ENCODE data around the gene BLTP3A. TPM values are rescaled to one million over a fixed set of nuclear protein-coding genes. Genes with fewer than 3 reads are reported as not detected.

The BLTP3A gene, protein sequence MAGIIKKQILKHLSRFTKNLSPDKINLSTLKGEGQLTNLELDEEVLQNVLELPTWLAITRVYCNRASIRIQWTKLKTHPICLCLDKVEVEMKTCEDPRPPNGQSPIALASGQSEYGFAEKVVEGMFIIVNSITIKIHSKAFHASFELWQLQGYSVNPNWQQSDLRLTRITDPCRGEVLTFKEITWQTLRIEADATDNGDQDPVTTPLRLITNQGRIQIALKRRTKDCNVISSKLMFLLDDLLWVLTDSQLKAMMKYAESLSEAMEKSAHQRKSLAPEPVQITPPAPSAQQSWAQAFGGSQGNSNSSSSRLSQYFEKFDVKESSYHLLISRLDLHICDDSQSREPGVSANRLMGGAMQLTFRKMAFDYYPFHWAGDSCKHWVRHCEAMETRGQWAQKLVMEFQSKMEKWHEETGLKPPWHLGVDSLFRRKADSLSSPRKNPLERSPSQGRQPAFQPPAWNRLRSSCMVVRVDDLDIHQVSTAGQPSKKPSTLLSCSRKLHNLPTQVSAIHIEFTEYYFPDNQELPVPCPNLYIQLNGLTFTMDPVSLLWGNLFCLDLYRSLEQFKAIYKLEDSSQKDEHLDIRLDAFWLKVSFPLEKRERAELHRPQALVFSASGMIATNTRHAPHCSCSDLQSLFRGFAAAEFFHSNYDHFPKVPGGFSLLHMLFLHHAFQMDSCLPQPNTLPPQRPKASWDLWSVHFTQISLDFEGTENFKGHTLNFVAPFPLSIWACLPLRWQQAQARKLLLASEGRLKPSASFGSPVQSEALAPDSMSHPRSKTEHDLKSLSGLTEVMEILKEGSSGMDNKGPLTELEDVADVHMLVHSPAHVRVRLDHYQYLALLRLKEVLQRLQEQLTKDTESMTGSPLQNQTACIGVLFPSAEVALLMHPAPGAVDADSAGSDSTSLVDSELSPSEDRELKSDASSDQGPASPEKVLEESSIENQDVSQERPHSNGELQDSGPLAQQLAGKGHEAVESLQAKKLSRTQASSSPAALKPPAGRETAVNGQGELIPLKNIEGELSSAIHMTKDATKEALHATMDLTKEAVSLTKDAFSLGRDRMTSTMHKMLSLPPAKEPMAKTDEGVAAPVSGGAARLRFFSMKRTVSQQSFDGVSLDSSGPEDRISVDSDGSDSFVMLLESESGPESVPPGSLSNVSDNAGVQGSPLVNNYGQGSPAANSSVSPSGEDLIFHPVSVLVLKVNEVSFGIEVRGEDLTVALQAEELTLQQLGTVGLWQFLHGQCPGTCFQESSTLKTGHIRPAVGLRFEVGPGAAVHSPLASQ (N-terminal part only)
- 5.4 and 7.1 TPM in 2 replicates for total RNA-seq
- polyA plus RNA-seq: 3.3 and 5.0 TPM in 2 replicates
- polyA plus RNA-seq (2012): 2.6 and 3.3 TPM in 2 replicates
- 7.9 and 22.8 TPM in 2 replicates for polyA minus RNA-seq (ENCODE audit: low replicate concordance)

DNA sequence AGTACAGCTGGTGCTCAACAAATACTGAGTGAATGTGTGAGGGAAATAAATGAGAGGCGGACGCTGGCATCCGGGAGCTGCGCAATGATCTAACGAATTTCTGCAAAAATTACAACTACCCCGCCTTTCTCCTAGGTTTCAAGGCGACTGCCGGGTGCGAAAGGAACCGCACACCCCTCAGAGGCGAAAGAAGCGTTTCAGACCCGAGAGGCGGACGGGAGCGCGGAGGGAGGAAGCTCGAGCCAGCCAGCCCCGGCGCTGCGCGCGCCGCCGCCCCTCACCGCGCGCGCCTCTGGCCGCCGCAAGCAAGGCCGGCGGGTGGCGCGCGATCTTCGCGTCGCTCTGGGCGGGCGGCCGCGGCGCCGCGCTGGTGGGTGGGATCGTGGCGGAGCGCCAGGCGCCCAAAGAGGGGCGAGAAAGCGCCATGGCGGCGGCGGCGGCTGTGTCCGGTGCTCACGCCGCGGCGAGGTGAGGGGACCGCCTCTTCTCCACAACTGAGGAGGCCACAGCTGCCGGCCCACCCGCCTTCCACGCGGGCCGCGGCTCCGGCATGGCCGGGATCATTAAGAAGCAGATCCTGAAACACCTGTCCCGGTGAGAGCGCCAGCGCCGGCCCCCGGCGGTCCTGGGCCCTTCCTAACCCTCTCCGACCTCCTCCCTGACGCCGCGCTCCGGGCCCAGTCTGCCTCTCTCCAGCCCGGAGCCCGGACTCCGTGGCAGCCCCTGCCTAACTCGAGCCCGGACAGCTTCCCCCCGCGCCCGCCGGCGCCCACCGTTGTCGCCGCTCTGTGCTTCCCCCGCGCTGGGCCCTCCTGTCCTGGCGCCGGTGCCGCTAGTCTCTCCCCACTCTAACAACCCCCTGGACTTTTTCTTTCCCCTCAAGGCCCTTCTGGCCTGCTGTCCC, at the start of gene BLTP3A:
Gene BLTP3A (plus strand): TSS at position 383 of the 904 bp plus-strand sequence. CDS start 168 bp downstream, at position 551.
- peak within 1 kb of the TSS; percentile 72 to 79 (median 78) for H3K4me3 ChIP-seq (replicated peaks in 1 of 4; ENCODE audit: control extremely low read depth in 1 of 4, insufficient read depth in 1 of 4, low read depth in 3 of 4, low read length in 4 of 4)
- H3K9me3 ChIP-seq (ENCODE audit: control insufficient read depth, insufficient read depth, low read depth, low read length): no peaks in the 10 kb centered on the region
- H3K27me3 ChIP-seq (ENCODE audit: control insufficient read depth, insufficient read depth, low read length): no peaks in the 10 kb centered on the region
- peak within 1 kb of the TSS; percentile 71 for H3K9ac ChIP-seq (ENCODE audit: insufficient read depth, low read length)
- H3K27ac ChIP-seq (ENCODE audit: insufficient read depth, low read length): peak within 1 kb of the TSS; percentile 43
- no peaks in the 10 kb centered on the region for H3K36me3 ChIP-seq (ENCODE audit: control insufficient read depth, insufficient read depth, low read length)
- DNase-seq (ENCODE audit: low read depth in 2 of 2): peak; percentile 51 to 63
- TF ChIP-seq, protein P1, sequence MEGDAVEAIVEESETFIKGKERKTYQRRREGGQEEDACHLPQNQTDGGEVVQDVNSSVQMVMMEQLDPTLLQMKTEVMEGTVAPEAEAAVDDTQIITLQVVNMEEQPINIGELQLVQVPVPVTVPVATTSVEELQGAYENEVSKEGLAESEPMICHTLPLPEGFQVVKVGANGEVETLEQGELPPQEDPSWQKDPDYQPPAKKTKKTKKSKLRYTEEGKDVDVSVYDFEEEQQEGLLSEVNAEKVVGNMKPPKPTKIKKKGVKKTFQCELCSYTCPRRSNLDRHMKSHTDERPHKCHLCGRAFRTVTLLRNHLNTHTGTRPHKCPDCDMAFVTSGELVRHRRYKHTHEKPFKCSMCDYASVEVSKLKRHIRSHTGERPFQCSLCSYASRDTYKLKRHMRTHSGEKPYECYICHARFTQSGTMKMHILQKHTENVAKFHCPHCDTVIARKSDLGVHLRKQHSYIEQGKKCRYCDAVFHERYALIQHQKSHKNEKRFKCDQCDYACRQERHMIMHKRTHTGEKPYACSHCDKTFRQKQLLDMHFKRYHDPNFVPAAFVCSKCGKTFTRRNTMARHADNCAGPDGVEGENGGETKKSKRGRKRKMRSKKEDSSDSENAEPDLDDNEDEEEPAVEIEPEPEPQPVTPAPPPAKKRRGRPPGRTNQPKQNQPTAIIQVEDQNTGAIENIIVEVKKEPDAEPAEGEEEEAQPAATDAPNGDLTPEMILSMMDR (conservative IDR thresholded peaks at IDR 0.05 in 1 of 2, IDR thresholded peaks at IDR 0.05 in 1 of 2; ENCODE audit: low read depth in 1 of 2, low read length in 2 of 2): no peak
- no peak for TF ChIP-seq EZH2 (IDR thresholded peaks at IDR 0.05; ENCODE audit: low read length, missing control alignments)
- no peaks in the 10 kb centered on the region for H3K79me2 ChIP-seq (ENCODE audit: control insufficient read depth, insufficient read depth, low read length)
- no peaks in the 10 kb centered on the region for H4K20me1 ChIP-seq (ENCODE audit: control insufficient read depth, extremely low read depth, insufficient read depth, low read length)
- peak within 1 kb of the TSS; percentile 94 for H2AFZ ChIP-seq (ENCODE audit: low read length)
- peaks cover 3% of the 10 kb centered on the region for H3K4me1 ChIP-seq (ENCODE audit: control insufficient read depth, extremely low read depth, insufficient read depth, low read length)
- peak within 1 kb of the TSS; percentile 97 for H3K4me2 ChIP-seq (ENCODE audit: extremely low read depth, insufficient read depth, low read length)

DNA sequence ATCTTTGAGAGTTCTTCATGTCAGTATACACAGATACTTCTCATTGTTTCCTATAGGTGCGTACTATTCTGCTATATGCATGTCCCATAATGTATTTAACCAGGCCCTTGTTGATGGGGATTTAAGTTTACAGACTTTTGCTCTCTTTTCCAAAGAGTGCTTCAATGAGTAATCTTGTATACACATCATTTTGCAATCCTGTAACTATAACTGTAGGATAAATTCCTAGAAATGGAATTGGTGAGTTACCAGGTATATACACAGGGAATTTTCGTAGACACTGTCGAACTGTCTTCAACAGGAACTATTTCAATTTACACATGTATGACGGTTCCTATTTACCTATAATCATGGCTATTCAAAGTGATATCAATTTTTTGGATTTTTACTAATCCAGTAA, 49.8 kb upstream of the BLTP3A start:
- no peak overlapping the region for H3K4me2 ChIP-seq (ENCODE audit: extremely low read depth, insufficient read depth, low read length)
- H3K27me3 ChIP-seq (ENCODE audit: control insufficient read depth, insufficient read depth, low read length): no peaks in the 10 kb centered on the region
- no peaks in the 10 kb centered on the region for H3K79me2 ChIP-seq (ENCODE audit: control insufficient read depth, insufficient read depth, low read length)
- no peak overlapping the region for H3K4me3 ChIP-seq (replicated peaks in 1 of 4; ENCODE audit: control extremely low read depth in 1 of 4, insufficient read depth in 1 of 4, low read depth in 3 of 4, low read length in 4 of 4)
- no peak overlapping the region for H3K27ac ChIP-seq (ENCODE audit: insufficient read depth, low read length)
- no peaks in the 10 kb centered on the region for H3K9me3 ChIP-seq (ENCODE audit: control insufficient read depth, insufficient read depth, low read depth, low read length)
- no peak overlapping the region for H3K9ac ChIP-seq (ENCODE audit: insufficient read depth, low read length)
- no peaks in the 10 kb centered on the region for H4K20me1 ChIP-seq (ENCODE audit: control insufficient read depth, extremely low read depth, insufficient read depth, low read length)
- H3K36me3 ChIP-seq (ENCODE audit: control insufficient read depth, insufficient read depth, low read length): no peaks in the 10 kb centered on the region
- no peak overlapping the region for H2AFZ ChIP-seq (ENCODE audit: low read length)
- no peak for DNase-seq (ENCODE audit: low read depth in 2 of 2)
- H3K4me1 ChIP-seq (ENCODE audit: control insufficient read depth, extremely low read depth, insufficient read depth, low read length): no peaks in the 10 kb centered on the region
- no peak for TF ChIP-seq EZH2 (IDR thresholded peaks at IDR 0.05; ENCODE audit: low read length, missing control alignments)
- TF ChIP-seq, protein P1 (conservative IDR thresholded peaks at IDR 0.05 in 1 of 2, IDR thresholded peaks at IDR 0.05 in 1 of 2; ENCODE audit: low read depth in 1 of 2, low read length in 2 of 2): no peak
